HG03135 (cell line): ENCODE data around the gene UNC5C.
"Not testable (repeated sequence)": the region's sequence is repeated elsewhere in the genome, so short reads cannot be mapped to it uniquely, and the experiment has no call there.

Source experiments
- ATAC-seq: cut with Tn5 transposase; IDR thresholded peaks from one replicate; pipeline ENCODE4 v1.9.1; 2021; ENCODE audit warnings: mild to moderate bottlenecking, moderate library complexity; ENCODE audit not compliant: unreplicated experiment

The UNC5C gene

GRCh38 chr4:95141361-95141760, 407.4 kb downstream of the UNC5C start:
- no peak for ATAC-seq

- not testable (repeated sequence) for ATAC-seq
These were observed 409.3 kb downstream of the UNC5C start for GRCh38 chr4:95139424-95139823.

- ATAC-seq: not testable (repeated sequence)
These were observed 414.8 kb downstream of the UNC5C start for GRCh38 chr4:95134016-95134415.

- no peak for ATAC-seq
These were observed 418.9 kb downstream of the UNC5C start for GRCh38 chr4:95129821-95130311.

DNA sequence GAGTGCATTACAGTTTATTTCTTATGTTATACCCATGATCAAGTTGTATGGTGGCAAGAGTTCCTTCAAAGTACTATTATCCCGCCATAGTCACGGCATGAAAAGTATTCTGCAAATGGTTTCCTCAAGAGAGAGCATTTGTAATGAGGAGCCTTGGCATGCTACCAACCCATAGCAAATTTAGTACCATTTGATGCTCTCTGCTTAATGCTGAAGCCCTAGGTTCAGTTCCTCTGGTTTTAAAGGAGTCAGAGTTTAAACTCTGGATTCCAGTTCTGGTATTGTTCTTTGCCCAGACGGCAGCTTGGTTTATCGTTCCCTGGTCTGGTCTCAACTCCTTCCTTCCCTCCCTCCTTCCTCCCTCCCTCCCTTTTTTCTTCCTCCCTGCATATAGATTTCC, 419.7 kb downstream of the UNC5C start:
- ATAC-seq: no peak

- ATAC-seq: no peak
These were observed 423.8 kb downstream of the UNC5C start for GRCh38 chr4:95124906-95125504.

DNA sequence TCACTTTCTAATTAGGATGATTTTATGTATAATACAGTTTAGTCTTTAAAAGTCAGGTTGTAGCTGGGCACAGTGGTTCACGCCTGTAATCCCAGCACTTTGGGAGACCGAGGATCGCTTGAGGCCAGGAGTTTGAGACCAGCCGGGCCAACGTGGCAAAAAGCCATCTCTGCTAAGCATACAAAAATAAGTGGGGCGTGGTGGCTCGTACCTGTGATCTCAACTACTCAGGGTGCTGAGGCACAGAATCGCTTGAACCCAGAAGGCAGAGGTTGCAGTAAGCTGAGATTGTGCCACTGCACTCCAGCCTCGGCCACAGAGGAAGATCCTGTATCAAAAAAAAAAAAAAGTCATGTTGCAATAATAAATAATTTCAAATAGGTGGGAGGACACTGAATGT, 426.8 kb downstream of the UNC5C start:
- no peak for ATAC-seq

DNA sequence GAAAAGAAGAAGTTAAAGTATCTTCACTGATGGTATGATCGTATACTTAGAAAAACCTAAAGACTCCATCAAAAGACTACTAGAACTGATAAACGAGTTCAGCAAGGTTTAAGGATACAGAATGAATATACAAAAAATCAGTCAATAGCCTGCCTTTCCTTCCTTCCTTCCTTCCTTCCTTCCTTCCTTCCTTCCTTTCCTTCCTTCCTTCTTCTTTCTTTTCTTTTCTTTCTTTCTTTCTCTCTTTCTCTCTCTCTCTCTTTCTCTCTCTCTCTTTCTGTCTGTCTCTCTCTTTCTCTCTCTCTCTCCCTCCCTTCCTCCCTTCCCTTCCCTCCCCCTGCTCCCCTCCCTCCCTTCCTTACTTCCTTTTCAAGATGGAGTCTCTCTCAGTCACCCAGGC, 428.3 kb downstream of the UNC5C start:
- no peak for ATAC-seq

DNA sequence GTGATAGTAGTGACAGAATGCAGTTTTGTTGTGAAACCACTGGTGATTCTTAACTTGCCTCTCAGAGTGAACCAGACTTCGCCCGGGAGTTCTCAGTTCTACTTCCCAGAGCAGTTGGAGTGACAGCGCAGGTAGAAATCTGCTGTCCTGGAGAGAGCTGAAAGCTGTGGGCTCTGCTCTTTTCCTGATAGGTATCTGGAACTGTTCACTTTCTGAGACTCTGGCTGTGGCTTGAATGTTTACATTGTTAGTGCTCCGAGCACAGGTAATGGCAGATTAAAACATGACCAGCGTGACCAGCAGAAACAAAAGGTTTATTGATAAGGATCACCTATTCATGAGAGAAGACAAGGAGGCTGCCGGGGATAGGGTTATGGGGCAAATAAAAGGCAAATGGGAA, 430.3 kb downstream of the UNC5C start:
- no peak for ATAC-seq

GRCh38 chr4:95114521-95114920, 434.3 kb downstream of the UNC5C start:
- ATAC-seq: no peak
